Hair follicular keratinocyte (primary cell): ENCODE measurements around the gene EFTUD2. TPM values are rescaled to one million over a fixed set of nuclear protein-coding genes. Genes with fewer than 3 reads are reported as not detected.

Experiments
- total RNA-seq: library from RNA; depleted of rRNA; stranded (reverse); fragments of >200 nt; gene quantifications from 2 replicates; pipeline ENCODE4 v1.2.3, GENCODE V29; 2015

EFTUD2 gene
- 51.5 and 109 TPM in 2 replicates for total RNA-seq

GRCh38 chr17:44899074-44899782 is at the start of gene EFTUD2:
Gene EFTUD2, minus strand, starts transcription at chr17:44899445. Its CDS starts 4,924 bp downstream, at chr17:44894521.

GRCh38 chr17:44947461-44948314 is 48.4 kb upstream of the EFTUD2 start, which contains the start of gene KIF18B:
Gene KIF18B, minus strand, starts transcription at chr17:44947773. Its CDS starts 11,429 bp downstream, at chr17:44936344.

GRCh38 chr17:44915321-44915726 is 16.1 kb upstream of the EFTUD2 start, which contains the start of gene GFAP:
Gene GFAP, minus strand, starts transcription at chr17:44915500. Its CDS starts 14 bp downstream, at chr17:44915486.

GRCh38 chr17:44847586-44847985 is 51.7 kb downstream of the EFTUD2 start, which contains the start of gene HIGD1B:
Gene HIGD1B, plus strand, starts transcription at chr17:44847883. Its CDS starts 270 bp downstream, at chr17:44848153.

GRCh38 chr17:44829523-44830358 is 69.5 kb downstream of the EFTUD2 start, which contains the start of gene GJC1:
Gene GJC1, minus strand, starts transcription at chr17:44830287. Its CDS starts 24,470 bp downstream, at chr17:44805817.

Other genes starting within 250 kb of the EFTUD2 start
- under 0.01 TPM in 1 of 2 replicates, not detected in the other for gene MEIOC, start 243.0 kb downstream of the EFTUD2 start, total RNA-seq
- 25.8 and 28.4 TPM in 2 replicates for gene CCDC43, start 209.7 kb downstream of the EFTUD2 start, total RNA-seq
- 5.0 and 9.3 TPM in 2 replicates for gene DBF4B, start 190.8 kb downstream of the EFTUD2 start, total RNA-seq
- gene ADAM11, start 140.5 kb downstream of the EFTUD2 start, total RNA-seq, result 0.08 TPM in 2 replicates
- gene GJC1, start 69.2 kb downstream of the EFTUD2 start, total RNA-seq, result 5.7 and 6.6 TPM in 2 replicates
- not detected in 2 replicates for gene HIGD1B, start 51.6 kb downstream of the EFTUD2 start, total RNA-seq
- gene GFAP, start 16.1 kb upstream of the EFTUD2 start, total RNA-seq, result not detected in 2 replicates
- gene KIF18B, start 48.3 kb upstream of the EFTUD2 start, total RNA-seq, result 7.7 and 22.7 TPM in 2 replicates
- gene C1QL1, start 68.9 kb upstream of the EFTUD2 start, total RNA-seq, result 2.5 TPM in 1 of 2 replicates, not detected in the other
- gene DCAKD, start 152.2 kb upstream of the EFTUD2 start, total RNA-seq, result 44.2 and 64.7 TPM in 2 replicates
- 75.7 and 122 TPM in 2 replicates for gene NMT1, start 161.9 kb upstream of the EFTUD2 start, total RNA-seq
- gene PLCD3, start 233.1 kb upstream of the EFTUD2 start, total RNA-seq, result 66.8 and 126 TPM in 2 replicates
- gene ACBD4, start 236.2 kb upstream of the EFTUD2 start, total RNA-seq, result 2.0 and 5.6 TPM in 2 replicates
- 11.4 and 15.2 TPM in 2 replicates for gene HEXIM1, start 249.0 kb upstream of the EFTUD2 start, total RNA-seq